HepG2 (cell line): ENCODE measurements around the gene PPIL3. TPM values are rescaled to one million over a fixed set of nuclear protein-coding genes. Genes with fewer than 3 reads are reported as not detected.

Experiments
- ATAC-seq: fragments of 200-7000 bp; cut with Tn5 transposase; 3 replicates; pipeline ENCODE4 v1.9.1; 2020; ENCODE audit warnings: mild to moderate bottlenecking, moderate library complexity
- BruUV-seq: library from RNA; stranded (reverse); fragments of 400-500 nt; replicated peaks from 2 replicates; lab custom pipeline; 2021; lab: Mats Ljungman, UMichigan
- CTCF ChIA-PET: fragments of 300-600 bp; formaldehyde crosslinking; extraction: SDS; loops from one replicate; lab custom pipeline; 2021; ENCODE audit warnings: low total read pairs, inconsistent platforms, low intra/inter-chr PET ratio; lab: Yijun Ruan, JAX
- POLR2A ChIA-PET: fragments of 350-600 bp; sonication (Branson Sonifier 250); formaldehyde crosslinking; loops from one replicate; lab custom pipeline; 2020; ENCODE audit warnings: antibody characterized with exemption, inconsistent platforms; lab: Yijun Ruan, JAX
- DNase-seq: peaks from one replicate; pipeline ENCODE4 v3.0.0-alpha.2; 2015; ENCODE audit warnings: low spot score
- FAIRE-seq: peaks from 3 replicates; lab custom pipeline; 2011; peaks lifted over from hg19 to GRCh38; lab: Jason Lieb, UNC
- H2AFZ ChIP-seq: one replicate; pipeline ENCODE4 v1.6.1; 2011; ENCODE audit warnings: low read length, inconsistent platforms
- H3K27ac ChIP-seq: fragments of 300-600 bp; 3 replicates; pipeline ENCODE4 v1.8.0; 2011; ENCODE audit warnings: mixed run types, mild to moderate bottlenecking, mixed read lengths, low read length, inconsistent platforms; ENCODE audit not compliant: insufficient read depth; ENCODE audit errors: extremely low read length
- H3K27me3 ChIP-seq, 2 experiments: fragments of 200-600 bp in 1 of 2; 2 replicates in 1 of 2; 3 replicates in 1 of 2; pipeline versions ENCODE4 v1.6.0 to v1.8.0; 2011; ENCODE audit warnings: low read length in 2 of 2, mild to moderate bottlenecking in 2 of 2, moderate library complexity in 2 of 2, inconsistent platforms in 1 of 2; ENCODE audit not compliant: insufficient read depth in 2 of 2, control insufficient read depth in 1 of 2
- H3K36me3 ChIP-seq, 2 experiments: fragments of 200-600 bp in 1 of 2; replicated peaks in 1 of 2; 2 replicates in 1 of 2; 3 replicates in 1 of 2; pipeline versions ENCODE4 v1.5.1 to v1.8.0; 2011; ENCODE audit warnings: low read length in 2 of 2, inconsistent platforms in 1 of 2; ENCODE audit not compliant: insufficient read depth in 2 of 2, control insufficient read depth in 1 of 2
- H3K4me1 ChIP-seq: 2 replicates; pipeline ENCODE4 v1.5.1; 2012; ENCODE audit warnings: low read length, inconsistent platforms; ENCODE audit not compliant: insufficient read depth
- H3K4me2 ChIP-seq: 2 replicates; pipeline ENCODE4 v1.6.0; 2011; ENCODE audit warnings: low read depth, low read length, inconsistent platforms
- H3K4me3 ChIP-seq, 3 experiments: fragments of 200-600 bp in 1 of 3; sonication (generic), shearing (Covaris generic) in 1 of 3; replicated peaks in 1 of 3; 2 replicates each; pipeline ENCODE4 v1.5.1; 2011 to 2016; ENCODE audit warnings: low read length in 3 of 3, inconsistent platforms in 2 of 3, low read depth in 2 of 3, mild to moderate bottlenecking in 2 of 3, control low read depth in 1 of 3, mixed read lengths in 1 of 3; ENCODE audit not compliant: insufficient read depth in 1 of 3
- H3K79me2 ChIP-seq: one replicate; pipeline ENCODE4 v1.6.1; 2011; ENCODE audit warnings: low read length, inconsistent platforms; ENCODE audit not compliant: insufficient read depth
- H3K9ac ChIP-seq: 2 replicates; pipeline ENCODE4 v1.6.0; 2011; ENCODE audit warnings: mild to moderate bottlenecking, low read depth, low read length, inconsistent platforms; ENCODE audit not compliant: insufficient read depth
- H3K9me3 ChIP-seq: 2 replicates; pipeline ENCODE4 v1.5.1; 2012; ENCODE audit warnings: mild to moderate bottlenecking, low read length
- H4K20me1 ChIP-seq: 2 replicates; pipeline ENCODE4 v1.6.0; 2011; ENCODE audit warnings: inconsistent platforms, mild to moderate bottlenecking, low read length, moderate library complexity; ENCODE audit not compliant: insufficient read depth
- AKNA ChIP-seq: sonication (generic); formaldehyde crosslinking; IDR thresholded peaks from 2 replicates; pipeline ENCODE4 v1.4.0; 2020; ENCODE audit warnings: missing genetic modification reagents, borderline replicate concordance
- KDM1A ChIP-seq: IDR thresholded peaks from 2 replicates; pipeline ENCODE4 v1.6.1; 2016; ENCODE audit warnings: missing compliant biosample characterization
- NFKB2 ChIP-seq: sonication (generic); formaldehyde crosslinking; IDR thresholded peaks from 2 replicates; pipeline ENCODE4 v1.4.0; 2020; ENCODE audit warnings: missing genetic modification reagents, borderline replicate concordance
- NFYB ChIP-seq: sonication (generic); formaldehyde crosslinking; IDR thresholded peaks from 2 replicates; pipeline ENCODE4 v1.4.0; 2020; ENCODE audit warnings: missing genetic modification reagents
- RORA ChIP-seq: sonication (generic); formaldehyde crosslinking; IDR thresholded peaks from 2 replicates; pipeline ENCODE4 v1.5.0; 2020; ENCODE audit warnings: mild to moderate bottlenecking, missing genetic modification reagents, moderate library complexity
- TAF15 ChIP-seq: fragments of 200-400 bp; formaldehyde crosslinking; IDR thresholded peaks from one replicate; pipeline ENCODE4 v1.6.1; 2018; ENCODE audit warnings: mild to moderate bottlenecking, low read depth, low read length; ENCODE audit not compliant: poor library complexity, severe bottlenecking
- ZFAT ChIP-seq: sonication (generic); formaldehyde crosslinking; conservative IDR thresholded peaks from 2 replicates; pipeline ENCODE4 v1.8.1; 2023; ENCODE audit warnings: missing genetic modification reagents, inconsistent platforms
- ZMYM3 ChIP-seq: sonication (generic); formaldehyde crosslinking; IDR thresholded peaks from 2 replicates; pipeline ENCODE4 v1.5.1; 2020; ENCODE audit warnings: mild to moderate bottlenecking, missing genetic modification reagents
- ZNF292 ChIP-seq: sonication (generic); formaldehyde crosslinking; IDR thresholded peaks from 2 replicates; pipeline ENCODE4 v1.8.1; 2022; ENCODE audit warnings: mild to moderate bottlenecking, low read depth, missing genetic modification reagents, borderline replicate concordance
- ZNF296 ChIP-seq: sonication (generic); formaldehyde crosslinking; conservative IDR thresholded peaks from 2 replicates; pipeline ENCODE4 v1.5.0; 2020; ENCODE audit warnings: mild to moderate bottlenecking, missing genetic modification reagents
- ZNF589 ChIP-seq: sonication (generic); formaldehyde crosslinking; conservative IDR thresholded peaks from 2 replicates; pipeline ENCODE4 v1.8.0; 2022; ENCODE audit warnings: mild to moderate bottlenecking, moderate library complexity, missing genetic modification reagents
- WGBS: methylation state at CpG from one replicate; pipeline ENCODE4 v1.1.6; 2017; ENCODE audit warnings: low lambda C conversion rate; 5-methylcytosine and 5-hydroxymethylcytosine counted together
- in situ Hi-C: cut with HindIII; loops from 2 replicates; pipeline ENCODE4 v1.10.0; 2017; ENCODE audit warnings: low pct_unique_long_range_greater_than_20kb; ENCODE audit not compliant: extremely low pct_ligation_motif_present
- intact Hi-C: fragments of 100-400 bp; cut with micrococcal nuclease; formaldehyde crosslinking; loops from one replicate; pipeline ENCODE4 v1.10.0; 2022; ENCODE audit not compliant: unreplicated experiment
- polyA plus RNA-seq, 8 experiments: library from polyadenylated mRNA; depleted of rRNA in 3 of 8; stranded (reverse) in 7 of 8; unstranded in 1 of 8; fragments of >200 nt; fragmentation: Illumina TruSeq in 4 of 8; extraction: Trizol in 4 of 8; gene quantifications; 2 replicates each; pipeline versions ENCODE4 v1.2.1 to v1.2.3, GENCODE V29; 2011 to 2016; ENCODE audit warnings: low read depth in 4 of 8, missing spikeins in 1 of 8, mixed read lengths in 1 of 8; ENCODE audit not compliant: insufficient read depth in 1 of 8
- total RNA-seq, 5 experiments: library from RNA; depleted of rRNA; stranded (reverse); fragments of >200 nt; fragmentation: Illumina TruSeq; extraction: Trizol; gene quantifications; 2 replicates each; pipeline ENCODE4 v1.2.3, GENCODE V29; 2016; ENCODE audit warnings: low read depth in 1 of 5

The PPIL3 gene
- total and polyA plus RNA-seq, 2 of the 13 experiments (the other 11 are each of a cell fraction or from before 2014, with no cell fraction given) = 98.7 to 107 TPM

- peak; percentile 32 for ATAC-seq
- no peak overlapping the region for H2AFZ ChIP-seq
- H3K79me2 ChIP-seq = no peaks in the 10 kb centered on the region
- TF ChIP-seq ZNF589 (CRISPR knock-in tag) (0 out of 2 replicates have a peak, but pooled peaks have one; percentile 40), RORA (CRISPR knock-in tag) (no peak), ZNF292 (CRISPR knock-in tag) (peak; percentile 33; the same call in 1 of the 2 replicates), ZMYM3 (CRISPR knock-in tag) (0 out of 2 replicates have a peak, but pooled peaks have one; percentile 15)
- TF ChIP-seq, all 625 proteins: peak for 3
- Histone ChIP-seq H3K9ac (no peak overlapping the region), H3K27me3 (no peaks in the 10 kb centered on the region), H3K27ac (no peak overlapping the region), H3K4me2 (no peak overlapping the region), H3K9me3 (no peaks in the 10 kb centered on the region), H3K36me3 (no peaks in the 10 kb centered on the region), H3K4me3 (no peak overlapping the region), H4K20me1 (no peaks in the 10 kb centered on the region), H3K4me1 (peaks cover 18% of the 10 kb centered on the region)
- DNase-seq (no peak), FAIRE-seq (no peak)
- BruUV-seq = no TSS peak
- in situ Hi-C loops = no loop called here
- 62% methylated on average over 4 of the region's 5 CpGs for WGBS
- intact Hi-C loops = no loop called here
- ChIA-PET CTCF (no interaction called here), POLR2A (interaction anchor here (1.2 to 3.3 kb wide), 8 partner anchors 8 to 118 kb away, joined by 4 to 52 read pairs (median 6); partner anchors contain the start of genes CLK1, NIF3L1, ORC2 and PPIL3)
Observed at GRCh38 chr2:200845194-200845593, 43.7 kb downstream of the PPIL3 start.

- Histone ChIP-seq H3K27me3 (no peaks in the 10 kb centered on the region), H4K20me1 (no peaks in the 10 kb centered on the region), H3K9me3 (no peaks in the 10 kb centered on the region), H2AFZ (peak overlapping the region; percentile 84), H3K79me2 (no peaks in the 10 kb centered on the region), H3K36me3 (no peaks in the 10 kb centered on the region), H3K27ac (no peak overlapping the region), H3K9ac (peak overlapping the region; percentile 32), H3K4me3 (peak overlapping the region in 2 of 3 experiments; percentile 11 to 52; a peak in 4 of 6 replicates), H3K4me2 (peak overlapping the region; percentile 82), H3K4me1 (peaks cover 18% of the 10 kb centered on the region)
- POLR2A ChIA-PET = interaction anchor here (0.6 to 3.3 kb wide), 12 partner anchors 9 to 131 kb away, joined by 3 to 52 read pairs (median 4); partner anchors contain the start of genes CLK1, NIF3L1, ORC2 and PPIL3
- CTCF ChIA-PET = no interaction called here
- intact Hi-C loops (no loop called here), in situ Hi-C loops (no loop called here)
- WGBS = 39% methylated on average over 24 of the region's 24 CpGs
- ATAC-seq (peak; percentile 87), FAIRE-seq (no peak), DNase-seq (peak; percentile 65)
- BruUV-seq = no TSS peak
- TF ChIP-seq NFYB (CRISPR knock-in tag) (no peak), KDM1A (CRISPR knock-in tag) (0 out of 2 replicates have a peak, but pooled peaks have one; percentile 41), TAF15 (no peak), NFKB2 (CRISPR knock-in tag) (peak; percentile 87), ZFAT (CRISPR knock-in tag) (no peak), AKNA (no peak), ZNF296 (CRISPR knock-in tag) (no peak)
Observed at GRCh38 chr2:200843993-200844948, 44.6 kb downstream of the PPIL3 start.
